ENCODE results near the gene ATP23.

DNA sequence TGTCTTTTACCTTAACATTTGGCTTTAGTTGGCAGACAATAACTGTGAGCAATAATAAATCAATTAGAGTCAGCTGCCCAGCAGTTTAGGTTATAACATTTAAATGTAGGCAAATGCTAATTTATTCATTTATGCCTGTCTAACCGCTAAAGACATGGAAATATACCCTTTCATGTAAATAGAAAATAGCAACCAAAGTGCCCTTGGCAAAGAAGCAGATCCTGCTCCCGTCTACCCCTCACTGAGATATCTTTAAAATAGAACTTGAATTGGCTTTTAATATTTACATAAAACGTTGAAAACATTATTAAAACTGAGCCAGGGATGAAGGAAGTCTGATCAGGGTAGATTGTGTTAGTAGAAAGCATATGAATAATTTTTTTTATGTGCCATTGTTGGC, 67.3 kb downstream of the ATP23 start:
- no peak for TF ChIP-seq EZH2 (IDR thresholded peaks at IDR 0.05; ENCODE audit: insufficient read depth, low read length)
- TF ChIP-seq, protein P1, sequence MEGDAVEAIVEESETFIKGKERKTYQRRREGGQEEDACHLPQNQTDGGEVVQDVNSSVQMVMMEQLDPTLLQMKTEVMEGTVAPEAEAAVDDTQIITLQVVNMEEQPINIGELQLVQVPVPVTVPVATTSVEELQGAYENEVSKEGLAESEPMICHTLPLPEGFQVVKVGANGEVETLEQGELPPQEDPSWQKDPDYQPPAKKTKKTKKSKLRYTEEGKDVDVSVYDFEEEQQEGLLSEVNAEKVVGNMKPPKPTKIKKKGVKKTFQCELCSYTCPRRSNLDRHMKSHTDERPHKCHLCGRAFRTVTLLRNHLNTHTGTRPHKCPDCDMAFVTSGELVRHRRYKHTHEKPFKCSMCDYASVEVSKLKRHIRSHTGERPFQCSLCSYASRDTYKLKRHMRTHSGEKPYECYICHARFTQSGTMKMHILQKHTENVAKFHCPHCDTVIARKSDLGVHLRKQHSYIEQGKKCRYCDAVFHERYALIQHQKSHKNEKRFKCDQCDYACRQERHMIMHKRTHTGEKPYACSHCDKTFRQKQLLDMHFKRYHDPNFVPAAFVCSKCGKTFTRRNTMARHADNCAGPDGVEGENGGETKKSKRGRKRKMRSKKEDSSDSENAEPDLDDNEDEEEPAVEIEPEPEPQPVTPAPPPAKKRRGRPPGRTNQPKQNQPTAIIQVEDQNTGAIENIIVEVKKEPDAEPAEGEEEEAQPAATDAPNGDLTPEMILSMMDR (IDR thresholded peaks at IDR 0.05; ENCODE audit: insufficient read depth, low read depth, low read length) = no peak

Measured in astrocyte (in vitro differentiated cells and primary cell).